PC-9 (cell line): ENCODE results near the gene SUPT3H. TPM values are rescaled to one million over a fixed set of nuclear protein-coding genes. Genes with fewer than 3 reads are reported as not detected.

Experiments
- BruUV-seq: library from RNA; stranded (reverse); fragments of 400-500 nt; replicated peaks from 2 replicates; lab custom pipeline; 2021; lab: Mats Ljungman, UMichigan
- CTCF ChIA-PET: fragments of 300-600 bp; sonication (Branson Sonifier 250); formaldehyde crosslinking; loops from one replicate; lab custom pipeline; 2022; ENCODE audit warnings: antibody characterized with exemption; lab: Charles Lee
- POLR2A ChIA-PET: fragments of 300-600 bp; sonication (Branson Sonifier 250); formaldehyde crosslinking; loops from one replicate; lab custom pipeline; 2022; ENCODE audit warnings: antibody characterized with exemption; ENCODE audit not compliant: unreplicated experiment; lab: Charles Lee
- DNase-seq, 2 experiments: peaks; one replicate each; pipeline versions ENCODE4 v3.0.0 to v3.0.0-alpha.2; 2015 to 2022; ENCODE audit warnings: mixed read lengths in 1 of 2
- H2AFZ ChIP-seq: fragments of 200-600 bp; sonication (generic); 2 replicates; pipeline ENCODE4 v1.8.1; 2017; ENCODE audit warnings: antibody characterized with exemption
- H3F3A ChIP-seq: fragments of 200-600 bp; sonication (generic); 2 replicates; pipeline ENCODE4 v1.8.1; 2017; ENCODE audit warnings: antibody characterized with exemption, mild to moderate bottlenecking, low read depth; ENCODE audit not compliant: insufficient read depth
- H3K27ac ChIP-seq: fragments of 200-600 bp; sonication (generic); 2 replicates; pipeline ENCODE4 v1.6.1; 2016; ENCODE audit warnings: mixed run types
- H3K27me3 ChIP-seq: fragments of 200-600 bp; sonication (generic); 2 replicates; pipeline ENCODE4 v1.6.1; 2016; ENCODE audit warnings: low read depth, mixed run types; ENCODE audit not compliant: insufficient read depth
- H3K36me3 ChIP-seq: fragments of 200-600 bp; sonication (generic); 2 replicates; pipeline ENCODE4 v1.6.1; 2016; ENCODE audit warnings: low read depth, mixed run types
- H3K4me1 ChIP-seq: fragments of 200-600 bp; sonication (generic); replicated peaks from 2 replicates; pipeline ENCODE4 v1.6.1; 2016; ENCODE audit warnings: mixed run types; ENCODE audit not compliant: insufficient read depth
- H3K4me2 ChIP-seq: fragments of 200-600 bp; sonication (generic); 2 replicates; pipeline ENCODE4 v1.6.1; 2017; ENCODE audit warnings: mixed run types
- H3K4me3 ChIP-seq: fragments of 200-600 bp; sonication (generic); 2 replicates; pipeline ENCODE4 v1.6.1; 2016; ENCODE audit warnings: mixed run types
- H3K79me2 ChIP-seq: fragments of 200-600 bp; sonication (generic); 2 replicates; pipeline ENCODE4 v1.6.1; 2017; ENCODE audit warnings: low read depth, mixed run types
- H3K9me2 ChIP-seq: fragments of 200-600 bp; sonication (generic); 2 replicates; pipeline ENCODE4 v1.8.1; 2017; ENCODE audit warnings: mild to moderate bottlenecking; ENCODE audit not compliant: insufficient read depth
- H3K9me3 ChIP-seq: fragments of 200-600 bp; sonication (generic); 2 replicates; pipeline ENCODE4 v1.8.1; 2016; ENCODE audit warnings: low read depth; ENCODE audit not compliant: insufficient read depth
- H4K20me1 ChIP-seq: fragments of 200-600 bp; sonication (generic); 2 replicates; pipeline ENCODE4 v1.8.1; 2017; ENCODE audit not compliant: insufficient read depth
- EZH2 ChIP-seq: fragments of 200-600 bp; sonication (generic); IDR thresholded peaks from 2 replicates; pipeline ENCODE4 v1.8.0; 2017; ENCODE audit warnings: antibody characterized with exemption, low read depth
- intact Hi-C: fragments of 100-400 bp; cut with micrococcal nuclease; formaldehyde crosslinking; loops from one replicate; pipeline ENCODE4 v1.10.0; 2022; ENCODE audit not compliant: unreplicated experiment
- total RNA-seq: library from RNA; stranded (reverse); gene quantifications from 2 replicates; pipeline ENCODE4 v1.2.3, GENCODE V29; 2021
- TF ChIP-seq, protein P1 (sequence below): fragments of 200-600 bp; sonication (generic); conservative IDR thresholded peaks from 2 replicates; pipeline ENCODE4 v1.6.1; 2017; ENCODE audit warnings: mixed run types, antibody characterized with exemption, mild to moderate bottlenecking, moderate library complexity

Gene SUPT3H
- total RNA-seq, 1 experiment from 2014 or later = 9.2 TPM

GRCh38 chr6:44989391-44989790, 388.3 kb downstream of the SUPT3H start:
- no peaks in the 10 kb centered on the region for H3K9me3 ChIP-seq
- no peak for DNase-seq
- no peak for TF ChIP-seq EZH2
- TF ChIP-seq, protein P1, sequence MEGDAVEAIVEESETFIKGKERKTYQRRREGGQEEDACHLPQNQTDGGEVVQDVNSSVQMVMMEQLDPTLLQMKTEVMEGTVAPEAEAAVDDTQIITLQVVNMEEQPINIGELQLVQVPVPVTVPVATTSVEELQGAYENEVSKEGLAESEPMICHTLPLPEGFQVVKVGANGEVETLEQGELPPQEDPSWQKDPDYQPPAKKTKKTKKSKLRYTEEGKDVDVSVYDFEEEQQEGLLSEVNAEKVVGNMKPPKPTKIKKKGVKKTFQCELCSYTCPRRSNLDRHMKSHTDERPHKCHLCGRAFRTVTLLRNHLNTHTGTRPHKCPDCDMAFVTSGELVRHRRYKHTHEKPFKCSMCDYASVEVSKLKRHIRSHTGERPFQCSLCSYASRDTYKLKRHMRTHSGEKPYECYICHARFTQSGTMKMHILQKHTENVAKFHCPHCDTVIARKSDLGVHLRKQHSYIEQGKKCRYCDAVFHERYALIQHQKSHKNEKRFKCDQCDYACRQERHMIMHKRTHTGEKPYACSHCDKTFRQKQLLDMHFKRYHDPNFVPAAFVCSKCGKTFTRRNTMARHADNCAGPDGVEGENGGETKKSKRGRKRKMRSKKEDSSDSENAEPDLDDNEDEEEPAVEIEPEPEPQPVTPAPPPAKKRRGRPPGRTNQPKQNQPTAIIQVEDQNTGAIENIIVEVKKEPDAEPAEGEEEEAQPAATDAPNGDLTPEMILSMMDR = no peak
- H3F3A ChIP-seq = no peaks in the 10 kb centered on the region
- no peaks in the 10 kb centered on the region; the same call in 1 of the 2 replicates for H3K9me2 ChIP-seq
- no peaks in the 10 kb centered on the region for H3K4me1 ChIP-seq
- no peak overlapping the region for H3K27ac ChIP-seq
- POLR2A ChIA-PET = no interaction called here
- CTCF ChIA-PET = no interaction called here
- no peak overlapping the region for H3K4me2 ChIP-seq
- H4K20me1 ChIP-seq = no peaks in the 10 kb centered on the region
- H3K4me3 ChIP-seq = no peak overlapping the region
- intact Hi-C loops = no loop called here
- H3K79me2 ChIP-seq = no peaks in the 10 kb centered on the region
- H3K36me3 ChIP-seq = no peaks in the 10 kb centered on the region
- H3K27me3 ChIP-seq = no peaks in the 10 kb centered on the region
- no peak overlapping the region for H2AFZ ChIP-seq
- no TSS peak for BruUV-seq

DNA sequence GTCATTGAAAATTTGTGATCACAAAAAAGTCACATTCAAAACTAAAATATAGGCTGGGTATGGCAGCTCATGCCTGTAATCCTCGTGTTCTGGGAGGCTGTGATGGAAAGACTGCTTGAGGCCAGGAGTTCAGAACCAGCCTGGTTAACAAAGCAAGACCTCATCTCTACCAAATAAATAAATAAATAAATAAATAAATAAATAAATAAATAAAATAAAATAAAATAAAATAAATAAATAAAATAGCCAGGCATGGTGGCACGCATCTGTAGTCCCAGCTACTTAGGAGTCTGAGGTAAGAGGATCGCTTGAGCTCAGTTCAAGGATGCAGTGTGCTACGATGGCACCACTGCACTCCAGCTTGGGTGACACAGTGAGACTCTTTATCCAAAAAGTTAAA, 392.7 kb downstream of the SUPT3H start:
- ChIA-PET CTCF (no interaction called here), POLR2A (no interaction called here)
- no TSS peak for BruUV-seq
- H3K27me3 ChIP-seq = no peaks in the 10 kb centered on the region
- H3F3A ChIP-seq = no peaks in the 10 kb centered on the region
- H3K79me2 ChIP-seq = no peaks in the 10 kb centered on the region
- H2AFZ ChIP-seq = no peak overlapping the region
- H3K4me3 ChIP-seq = no peak overlapping the region
- H4K20me1 ChIP-seq = no peaks in the 10 kb centered on the region
- no peak for TF ChIP-seq EZH2
- TF ChIP-seq, protein P1 = no peak
- H3K9me2 ChIP-seq = no peaks in the 10 kb centered on the region
- intact Hi-C loops = no loop called here
- H3K36me3 ChIP-seq = no peaks in the 10 kb centered on the region
- H3K9me3 ChIP-seq = no peaks in the 10 kb centered on the region
- no peaks in the 10 kb centered on the region for H3K4me1 ChIP-seq
- no peak overlapping the region for H3K4me2 ChIP-seq
- no peak overlapping the region for H3K27ac ChIP-seq
- DNase-seq = no peak

DNA sequence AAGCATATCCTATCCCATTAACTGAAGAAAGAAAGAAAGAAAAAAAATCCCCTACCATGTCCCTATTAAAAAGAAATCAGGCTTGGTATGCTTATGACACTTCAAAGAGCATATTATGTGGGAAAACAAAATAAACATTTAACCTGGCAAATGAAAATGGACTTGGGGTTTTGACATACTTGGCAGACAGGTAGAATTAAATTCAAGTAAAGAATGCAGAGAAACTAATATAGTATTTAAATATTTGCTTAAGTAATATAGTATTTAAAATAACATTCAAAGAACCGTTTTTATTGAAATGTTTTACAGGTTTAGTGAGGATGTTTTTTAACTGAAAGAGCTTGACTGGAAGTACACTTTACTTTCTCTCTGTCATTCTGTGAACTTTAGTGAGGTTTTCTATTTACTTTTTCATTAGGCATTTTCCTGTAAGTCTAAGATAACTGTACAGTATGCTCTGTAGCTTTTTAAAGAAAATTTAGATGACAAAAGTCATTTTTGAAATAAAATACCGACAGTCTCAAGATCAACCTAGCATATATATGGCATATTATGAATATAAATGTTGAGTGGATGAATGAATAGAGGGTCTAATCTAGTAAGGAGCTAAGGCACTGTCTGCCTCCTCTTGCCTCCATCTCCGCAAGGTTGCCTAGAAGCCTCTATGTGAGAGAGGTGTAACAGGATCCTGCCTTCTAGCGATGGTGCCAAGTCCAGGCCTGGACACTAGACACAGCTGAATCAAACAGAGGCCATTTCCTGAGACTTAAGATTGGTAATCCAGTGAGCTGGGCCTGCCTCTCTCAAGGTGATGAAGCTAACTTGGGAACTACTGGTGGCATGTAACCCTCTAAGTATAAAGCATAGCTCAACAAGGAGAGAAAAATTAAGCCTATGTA, 394.0 kb downstream of the SUPT3H start:
- TF ChIP-seq EZH2 = no peak
- TF ChIP-seq, protein P1 = no peak
- BruUV-seq = no TSS peak
- H3K36me3 ChIP-seq = no peaks in the 10 kb centered on the region
- H3K9me2 ChIP-seq = no peaks in the 10 kb centered on the region
- no peaks in the 10 kb centered on the region for H3K79me2 ChIP-seq
- no peak overlapping the region for H3K4me2 ChIP-seq
- H3F3A ChIP-seq = no peaks in the 10 kb centered on the region
- ChIA-PET POLR2A (interaction anchor here (0.6 kb wide), 1 partner anchor 279 kb away, joined by 6 read pairs; no protein-coding TSS in a partner anchor), CTCF (no interaction called here)
- no peak overlapping the region for H3K4me3 ChIP-seq
- H3K4me1 ChIP-seq = no peaks in the 10 kb centered on the region
- no peaks in the 10 kb centered on the region for H3K27me3 ChIP-seq
- intact Hi-C loops = no loop called here
- DNase-seq = no peak
- H3K27ac ChIP-seq = no peak overlapping the region
- H4K20me1 ChIP-seq = no peaks in the 10 kb centered on the region
- H3K9me3 ChIP-seq = no peaks in the 10 kb centered on the region
- no peak overlapping the region for H2AFZ ChIP-seq
